ENCODE data around the gene ULK3.

The ULK3 gene

GRCh38 chr15:74867466-74868038 is 24.6 kb upstream of the ULK3 start:
- no peak for DNase-seq

DNA sequence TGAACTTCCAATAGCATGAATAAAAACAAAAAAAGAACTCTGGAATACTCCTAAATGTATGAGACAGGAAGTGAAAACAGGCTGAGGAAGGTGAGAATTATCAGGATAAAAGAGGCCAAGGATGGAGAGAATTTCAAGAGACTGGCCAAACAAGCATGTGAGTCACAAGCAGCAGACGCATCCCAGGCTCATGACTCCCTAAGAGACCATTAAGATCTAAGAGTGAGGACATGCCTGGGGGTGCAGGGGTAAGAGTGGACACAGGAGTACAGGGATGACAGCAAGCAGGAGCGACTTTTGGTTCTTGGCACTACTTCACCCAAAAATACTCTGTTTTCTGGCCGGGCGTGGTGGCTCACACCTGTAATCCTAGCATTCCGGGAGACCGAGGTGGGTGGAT is 23.1 kb upstream of the ULK3 start:
- DNase-seq = no peak

DNA sequence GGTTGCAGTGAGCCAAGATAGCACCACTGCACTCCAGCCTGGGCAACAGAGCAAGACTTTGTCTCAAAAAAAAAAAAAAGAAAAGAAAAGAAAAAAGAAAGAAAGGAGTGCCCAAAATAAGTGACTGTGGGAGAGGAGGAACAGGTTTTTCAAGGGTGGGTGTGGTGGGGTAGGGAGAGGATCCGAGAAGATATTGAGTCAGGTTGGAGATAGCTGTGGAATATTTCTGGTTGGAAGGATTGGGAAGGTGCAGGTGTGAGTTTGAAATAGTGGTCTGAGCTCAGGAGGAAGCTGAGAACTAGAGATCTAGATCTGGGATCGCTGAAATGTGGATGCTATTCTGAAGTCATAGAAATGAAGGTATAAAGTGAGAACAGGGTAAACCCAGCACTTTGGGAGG is 22.4 kb upstream of the ULK3 start:
- DNase-seq = no peak

DNA sequence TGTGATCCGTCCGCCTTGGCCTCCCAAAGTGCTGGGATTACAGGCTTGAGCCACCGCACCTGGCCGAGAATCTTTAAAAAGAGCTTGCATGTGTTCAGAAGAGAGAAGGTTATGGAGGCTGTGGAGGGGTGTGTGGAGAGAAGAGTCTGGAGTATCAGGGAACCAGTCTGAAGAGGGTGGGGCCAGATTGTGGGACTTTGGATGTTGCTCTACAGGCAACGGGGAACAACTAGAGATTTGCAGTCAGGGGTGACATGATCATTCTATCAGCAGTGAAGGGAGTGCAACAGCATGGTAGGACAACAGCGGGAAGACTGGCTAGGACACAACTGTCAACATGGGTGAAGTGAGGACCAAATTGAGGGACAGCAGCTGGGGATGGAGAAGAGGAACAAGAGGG is 21.3 kb upstream of the ULK3 start:
- no peak for DNase-seq

- DNase-seq = no peak
Observed at GRCh38 chr15:74863239-74864056, 20.5 kb upstream of the ULK3 start.

DNA sequence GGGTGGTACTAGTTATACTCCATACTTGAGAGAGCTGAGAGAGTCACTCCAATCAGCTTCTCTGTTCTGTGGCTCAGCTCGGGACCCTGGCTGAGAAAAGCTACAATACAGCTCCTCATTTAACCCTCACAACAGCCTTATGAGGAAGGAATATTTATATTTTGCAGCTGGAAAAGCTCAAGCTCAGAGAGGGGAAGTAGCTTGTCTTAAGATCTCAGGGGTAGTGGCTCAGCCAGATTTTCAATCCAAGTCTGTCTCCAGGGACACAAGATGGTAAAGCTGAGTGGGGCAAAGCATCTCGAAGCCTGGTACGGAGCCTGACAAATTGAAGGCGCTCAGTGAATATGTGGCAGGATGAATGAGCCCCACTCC is 15.4 kb upstream of the ULK3 start:
- DNase-seq = no peak

GRCh38 chr15:74857671-74858368 is 14.9 kb upstream of the ULK3 start:
- DNase-seq = no peak

DNA sequence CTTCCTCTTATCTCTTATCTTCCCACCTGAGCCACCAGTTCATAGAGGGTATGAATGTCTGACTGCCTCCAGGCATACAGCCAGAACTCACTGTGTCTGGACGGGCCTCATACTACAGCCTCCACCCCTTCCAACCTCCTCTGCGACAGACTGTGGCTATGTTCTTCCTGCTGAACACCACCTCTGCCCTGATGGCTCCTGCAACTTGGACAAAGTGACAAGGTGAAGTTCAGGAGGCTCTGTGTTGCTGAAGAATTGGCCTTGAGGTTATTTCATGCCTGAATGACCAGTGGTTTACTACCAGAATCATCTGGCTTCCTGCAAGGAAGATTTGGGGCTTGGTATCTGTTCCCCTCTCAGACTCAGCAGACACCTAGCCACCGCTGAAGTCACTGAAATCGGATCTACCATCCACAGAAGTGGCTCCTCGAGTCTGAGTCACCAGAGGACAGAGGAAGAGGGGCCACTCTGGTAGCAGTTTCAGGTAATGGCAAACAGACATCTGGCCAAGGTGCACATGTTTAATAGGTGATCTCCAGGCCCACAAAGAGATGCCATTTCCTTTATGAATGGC is 14.2 kb upstream of the ULK3 start:
- no peak for DNase-seq

DNA sequence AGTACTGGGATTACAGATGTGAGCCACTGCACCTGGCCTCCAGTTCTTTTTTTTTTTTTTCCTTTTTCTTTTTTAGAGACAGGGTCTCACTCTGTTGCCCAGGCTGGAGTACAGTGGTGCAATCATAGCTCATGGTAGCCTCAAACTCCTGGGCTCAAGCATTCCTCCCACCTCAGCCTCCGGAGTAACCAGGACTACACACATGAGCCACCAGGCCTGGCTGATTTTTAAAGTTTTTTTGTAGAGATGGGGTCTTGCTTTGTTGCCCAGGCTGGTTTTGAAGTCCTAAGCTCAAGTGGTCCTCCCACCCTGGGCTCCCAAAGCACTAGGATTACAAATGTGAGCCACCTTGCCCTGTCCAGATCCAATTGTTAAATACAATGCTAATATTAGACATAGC is 13.6 kb upstream of the ULK3 start:
- DNase-seq = no peak

- DNase-seq = no peak
Observed at GRCh38 chr15:74855857-74856256, 12.9 kb upstream of the ULK3 start.

DNA sequence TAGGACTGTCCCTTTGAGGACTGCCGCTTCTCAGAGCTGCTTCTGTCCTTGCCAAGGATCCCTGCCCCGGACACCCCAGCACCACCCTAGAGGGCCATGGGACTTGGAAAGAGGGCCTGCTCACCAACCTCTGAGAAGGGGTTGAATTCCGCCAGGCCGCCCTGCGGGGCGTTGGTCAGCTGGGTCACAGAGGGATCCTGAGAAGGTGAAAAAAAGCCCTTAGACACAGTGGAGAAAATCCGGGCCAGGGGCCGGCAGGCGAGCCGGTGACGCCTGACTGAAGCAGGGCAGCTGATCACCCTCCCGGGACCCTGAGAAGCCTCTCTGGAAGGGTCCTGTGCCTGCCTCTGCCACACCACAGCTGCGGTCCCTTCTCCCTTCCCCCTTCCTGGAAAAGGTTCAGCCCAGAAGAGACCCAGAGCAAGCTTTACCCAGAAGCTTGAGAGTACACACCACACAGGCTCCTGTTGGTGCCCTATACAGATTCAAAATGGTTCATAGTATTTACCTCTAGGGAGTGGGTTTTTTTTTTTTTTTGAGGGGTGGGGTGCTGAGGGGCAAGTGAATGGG is 11.6 kb upstream of the ULK3 start:
- DNase-seq = no peak

- no peak for DNase-seq
Observed at GRCh38 chr15:74851960-74852359, 9.0 kb upstream of the ULK3 start.

- no peak for DNase-seq
Observed at GRCh38 chr15:74850393-74850792, 7.4 kb upstream of the ULK3 start.

DNA sequence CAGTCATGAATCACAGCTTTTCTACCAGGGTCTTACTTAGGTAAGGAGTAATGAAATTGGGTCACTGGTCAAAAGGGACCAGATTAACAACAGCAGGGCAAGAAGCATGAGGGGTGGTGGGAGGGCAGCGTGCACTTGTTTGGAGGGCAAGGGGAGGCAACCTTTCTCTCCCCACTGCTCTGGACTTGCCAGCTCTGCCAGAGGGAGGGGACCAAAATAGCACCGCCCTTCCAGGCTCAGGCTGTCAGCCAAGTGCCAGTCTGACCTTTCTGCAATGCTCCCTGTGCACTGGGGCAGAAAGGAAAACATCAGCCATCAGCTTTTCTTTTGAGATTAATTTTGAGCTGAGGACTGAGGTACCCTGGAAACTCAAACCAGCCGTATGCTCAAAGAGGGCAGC is 4.5 kb upstream of the ULK3 start:
- DNase-seq = no peak

DNA sequence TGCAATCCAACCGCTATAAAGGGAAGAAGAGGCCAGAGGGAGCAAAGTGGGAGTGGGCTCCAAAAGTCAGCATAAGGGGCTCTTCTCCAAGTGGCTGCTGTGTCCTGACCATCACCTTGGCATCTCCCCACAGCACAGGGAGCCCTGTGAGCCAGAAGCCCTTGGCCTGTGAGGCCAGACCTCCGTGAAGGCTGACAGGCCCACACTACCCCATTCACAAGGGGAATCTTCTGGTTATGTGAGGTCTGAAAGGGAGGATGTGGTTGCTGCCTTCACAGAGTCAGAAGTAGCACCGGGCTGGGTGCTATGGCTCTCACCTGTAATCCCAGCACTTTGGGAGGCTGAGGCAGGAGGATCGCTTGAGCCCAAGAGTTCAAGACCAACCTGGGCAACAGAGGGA is 2.6 kb upstream of the ULK3 start:
- DNase-seq = no peak

DNA sequence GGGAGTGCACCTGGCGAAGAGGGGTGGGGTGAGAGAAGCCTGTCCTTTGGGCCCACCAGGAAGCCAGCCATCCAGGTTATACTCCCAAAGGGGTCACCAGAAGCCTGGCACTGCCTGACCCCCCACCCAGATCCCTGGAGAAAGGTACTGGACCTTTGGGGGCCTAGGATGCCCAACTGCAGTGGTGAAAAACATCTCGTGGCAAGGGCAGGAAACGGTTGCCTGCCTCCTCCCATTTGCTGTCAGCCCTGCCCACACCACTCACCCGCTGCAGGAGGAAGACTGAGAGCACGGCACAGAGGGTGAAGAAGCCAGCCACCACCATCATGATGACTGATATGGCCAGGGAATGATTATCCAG is 2.2 kb upstream of the ULK3 start:
- no peak for DNase-seq

DNA sequence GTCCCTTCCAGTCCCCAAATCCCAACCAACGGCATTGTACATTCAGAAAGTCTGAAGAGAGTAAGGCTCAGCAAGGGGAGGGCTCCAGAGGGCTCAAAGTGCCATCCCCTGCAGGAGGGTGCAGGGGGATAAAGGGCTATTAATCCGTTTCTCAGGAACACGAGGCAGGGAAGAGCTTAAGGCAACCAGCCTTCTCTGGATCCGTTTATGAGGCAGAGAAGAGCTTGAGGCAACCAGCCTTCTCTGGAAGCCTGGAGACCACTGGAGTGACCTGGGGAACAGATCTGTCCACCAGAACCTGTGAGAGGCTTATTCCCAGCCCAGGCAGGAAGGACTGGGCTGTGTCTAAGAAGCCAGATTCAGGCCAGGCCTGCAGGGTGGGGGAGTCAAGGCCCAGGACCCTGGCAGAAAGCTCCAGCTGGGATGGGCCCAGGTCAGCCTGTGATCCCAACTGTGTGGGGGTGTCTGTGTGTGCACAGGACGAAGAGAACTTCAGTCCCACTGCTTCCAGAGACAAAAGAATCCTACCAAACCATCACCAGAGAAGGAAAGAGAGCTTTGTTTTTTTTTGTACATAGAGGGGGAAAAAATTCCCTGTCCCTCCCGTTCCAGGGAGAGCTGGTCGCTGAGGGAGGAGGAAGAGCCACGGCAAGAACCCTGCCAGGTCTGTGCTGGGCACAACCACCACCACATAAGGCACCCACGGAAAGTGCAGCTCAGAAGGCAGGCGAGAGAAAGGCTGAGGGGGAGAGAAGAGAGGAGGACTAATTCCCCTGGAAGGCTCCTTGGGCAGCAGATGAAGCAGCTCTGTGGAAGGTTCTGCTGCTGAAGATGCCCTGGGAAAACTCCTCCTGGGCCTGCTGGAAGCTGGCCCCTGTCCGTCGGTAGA is 1.6 kb upstream of the ULK3 start:
- DNase-seq = no peak

GRCh38 chr15:74843891-74844299 is 939 bp upstream of the ULK3 start:
- no peak for DNase-seq

GRCh38 chr15:74843445-74843828 is 481 bp upstream of the ULK3 start:
- no peak for DNase-seq

DNA sequence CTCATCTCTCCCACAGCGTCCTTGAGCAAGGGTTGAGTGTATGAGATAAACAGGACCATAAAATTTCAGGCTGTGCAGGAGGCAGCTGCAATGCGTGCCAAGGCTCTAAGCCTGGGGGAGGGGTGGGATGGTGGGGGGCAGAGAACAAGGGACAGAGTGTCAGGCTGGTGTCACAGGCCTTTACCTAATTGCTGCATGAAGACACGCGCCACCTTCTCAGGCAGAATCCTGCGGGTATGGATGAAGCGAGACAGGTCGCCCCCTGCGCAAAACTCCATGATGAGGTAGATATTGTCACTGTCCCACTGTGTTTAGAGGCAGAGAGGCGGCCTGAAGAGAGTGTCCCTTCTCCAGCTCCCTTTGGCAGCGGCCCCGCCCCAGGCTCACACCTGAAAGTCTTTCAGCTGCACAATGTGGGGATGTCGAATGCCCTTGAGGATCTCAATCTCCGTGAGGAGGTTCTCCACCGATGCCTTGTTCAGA is 1.0 kb downstream of the ULK3 start:
- DNase-seq = no peak

- no peak for DNase-seq
Observed at GRCh38 chr15:74840851-74841775, 1.8 kb downstream of the ULK3 start.
